Brain microvascular endothelial cell (primary cell): ENCODE results near the gene ZNF738.
A peak's percentile ranks its signal among the peaks of the same experiment; 100 is the strongest.
"Not testable (repeated sequence)": the region's sequence is repeated elsewhere in the genome, so short reads cannot be mapped to it uniquely, and the experiment has no call there.

Source experiments
- DNase-seq: peaks from one replicate; pipeline ENCODE4 v3.0.0-alpha.2; 2020
- H3K27ac ChIP-seq: fragments of 250-450 bp; sonication (Bioruptor Pico); 2 replicates; pipeline ENCODE4 v1.5.1; 2020; ENCODE audit warnings: mild to moderate bottlenecking, moderate library complexity
- H3K27me3 ChIP-seq: fragments of 250-450 bp; sonication (Bioruptor Pico); replicated peaks from 2 replicates; pipeline ENCODE4 v1.5.1; 2020; ENCODE audit warnings: mild to moderate bottlenecking
- H3K36me3 ChIP-seq: fragments of 250-450 bp; sonication (Bioruptor Pico); replicated peaks from 2 replicates; pipeline ENCODE4 v1.5.1; 2020; ENCODE audit warnings: mild to moderate bottlenecking
- H3K4me3 ChIP-seq: 2 replicates; pipeline ENCODE4 v1.5.1; 2011; ENCODE audit warnings: low read depth, mild to moderate bottlenecking, control low read depth, low read length, moderate library complexity
- CTCF ChIP-seq: IDR thresholded peaks from 2 replicates; pipeline ENCODE4 v1.5.1; 2011; ENCODE audit warnings: low read depth, mild to moderate bottlenecking, moderate library complexity, low read length, control low read depth, inconsistent platforms; ENCODE audit errors: missing control alignments
- in situ Hi-C: cut with HindIII; loops from 2 replicates; pipeline ENCODE4 v1.10.0; 2017; ENCODE audit warnings: low sequenced_read_pairs, low pct_ligation_motif_present

ZNF738 gene

DNA sequence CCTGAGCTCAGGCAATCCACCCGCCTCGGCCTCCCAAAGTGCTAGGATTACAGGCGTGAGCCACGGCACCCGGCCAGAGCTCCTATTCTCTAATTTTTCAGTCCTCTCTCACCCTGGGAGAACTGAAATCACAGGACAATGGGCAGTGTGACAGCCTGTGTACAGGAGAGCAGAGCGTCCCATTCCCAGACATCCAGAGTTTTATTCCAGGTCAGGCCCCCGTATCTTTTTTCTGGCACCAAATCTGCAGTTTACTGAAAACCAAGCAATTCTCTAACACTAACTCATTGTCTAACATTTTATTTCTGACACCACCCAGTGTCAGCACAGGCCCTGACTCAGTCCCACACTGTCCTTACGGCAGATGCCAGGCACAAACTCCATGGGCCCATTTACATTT lies 36.3 kb upstream of the ZNF738 start:
- in situ Hi-C loops: no loop called here
- H3K27ac ChIP-seq: peak overlapping the region; percentile 12
- peaks cover 9% of the 10 kb centered on the region for H3K36me3 ChIP-seq
- no peaks in the 10 kb centered on the region for H3K27me3 ChIP-seq
- no peak overlapping the region for H3K4me3 ChIP-seq
- no peak for DNase-seq
- no peak for TF ChIP-seq CTCF

DNA sequence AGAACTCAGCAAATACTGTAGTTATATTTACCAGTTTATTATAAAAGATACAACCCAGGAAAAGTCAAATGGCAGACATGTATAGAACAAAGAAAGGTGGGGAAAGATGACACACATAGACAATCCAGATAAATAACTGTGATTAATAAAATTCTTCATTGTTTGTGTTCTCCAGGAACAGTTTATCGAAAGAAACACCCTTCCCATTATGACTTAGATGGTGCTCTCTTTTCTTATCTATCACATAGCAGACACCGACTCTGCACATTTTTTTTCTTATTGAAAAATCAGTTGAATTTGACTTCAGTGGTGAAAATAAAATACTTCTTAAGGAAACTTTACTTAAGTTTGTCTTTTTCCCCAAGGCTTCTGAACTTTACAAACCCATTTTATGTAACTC lies 35.8 kb upstream of the ZNF738 start:
- H3K27me3 ChIP-seq: no peaks in the 10 kb centered on the region
- no peak for DNase-seq
- TF ChIP-seq CTCF: no peak
- in situ Hi-C loops: no loop called here
- no peak overlapping the region for H3K27ac ChIP-seq
- H3K4me3 ChIP-seq: no peak overlapping the region
- H3K36me3 ChIP-seq: peaks cover 9% of the 10 kb centered on the region

DNA sequence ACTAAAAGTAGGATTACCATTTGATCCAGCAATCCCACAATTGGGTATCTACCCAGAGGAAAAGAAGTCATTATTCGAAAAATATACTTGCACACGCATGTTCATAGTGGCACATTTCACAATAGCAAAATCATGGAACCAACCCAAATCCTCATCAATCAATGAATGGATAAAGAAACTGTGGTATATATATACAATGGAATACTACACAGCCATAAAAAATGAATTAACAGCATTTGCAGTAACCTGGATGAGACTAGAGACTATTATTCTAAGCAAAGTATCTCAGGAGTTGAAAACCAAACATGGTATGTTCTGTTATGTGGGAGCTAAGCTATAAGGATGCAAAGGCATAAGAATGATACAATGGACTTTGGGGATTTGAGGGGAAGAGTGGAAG lies 32.6 kb upstream of the ZNF738 start:
- in situ Hi-C loops: no loop called here
- no peaks in the 10 kb centered on the region for H3K27me3 ChIP-seq
- TF ChIP-seq CTCF: no peak
- DNase-seq: no peak
- no peak overlapping the region for H3K4me3 ChIP-seq
- H3K27ac ChIP-seq: no peak overlapping the region
- H3K36me3 ChIP-seq: peaks cover 9% of the 10 kb centered on the region

DNA sequence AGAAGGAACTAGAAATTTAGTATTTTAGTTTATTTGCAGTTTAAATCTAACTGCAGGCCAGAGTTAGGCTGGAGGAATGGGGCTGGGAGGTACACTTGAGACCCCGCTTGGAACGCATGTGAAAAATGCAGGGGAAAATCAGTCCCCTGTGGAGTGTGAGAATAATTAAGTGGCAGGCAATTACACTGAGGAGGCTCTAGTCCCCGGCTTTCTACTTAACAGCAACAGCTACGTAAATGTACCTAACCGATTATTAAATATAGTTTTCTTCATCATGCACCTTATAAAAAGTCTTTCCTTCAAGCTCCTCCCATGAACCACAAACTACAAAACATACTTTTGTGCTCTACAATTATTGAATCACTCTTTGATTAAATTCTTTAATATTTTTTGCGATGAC lies 30.4 kb upstream of the ZNF738 start:
- no peak for DNase-seq
- in situ Hi-C loops: no loop called here
- no peak for TF ChIP-seq CTCF
- no peaks in the 10 kb centered on the region for H3K27me3 ChIP-seq
- peaks cover 9% of the 10 kb centered on the region for H3K36me3 ChIP-seq
- H3K4me3 ChIP-seq: peak overlapping the region; percentile 94
- peak overlapping the region; percentile 91 for H3K27ac ChIP-seq

DNA sequence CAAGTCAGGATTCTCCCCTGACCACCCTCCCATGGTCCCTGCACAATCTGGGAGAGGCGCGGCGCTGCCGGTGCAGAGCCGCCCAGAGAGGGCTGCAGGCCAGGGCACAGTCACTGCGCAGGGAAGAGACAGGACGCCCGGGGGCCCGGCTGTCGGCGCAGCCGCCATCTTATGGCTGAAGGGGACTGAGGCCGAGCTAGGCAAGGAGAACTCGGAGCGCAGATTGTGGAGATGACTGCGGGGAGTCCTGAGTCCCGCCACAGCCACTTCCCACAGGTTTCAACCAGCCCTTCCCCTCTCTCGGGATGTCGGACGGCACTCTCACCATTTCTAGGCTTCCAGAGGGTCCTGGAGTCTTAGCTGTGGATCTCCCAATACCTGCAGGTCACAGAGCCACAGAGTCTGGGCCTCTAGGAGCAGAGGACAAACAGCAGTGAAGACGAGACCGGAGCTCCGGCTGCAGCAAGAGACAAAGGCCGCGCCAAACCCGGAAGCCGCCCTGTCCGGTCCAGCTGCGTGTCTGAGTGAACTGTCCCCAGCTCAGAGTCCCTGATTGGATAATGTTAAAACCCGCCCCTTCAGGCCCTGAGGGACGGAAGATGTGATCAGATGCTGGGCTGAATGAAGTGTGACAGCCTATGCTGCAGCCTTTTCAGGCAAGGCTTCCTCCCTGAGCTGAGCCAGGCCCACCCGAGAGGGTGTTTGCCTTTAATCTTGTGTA lies 29.8 kb upstream of the ZNF738 start, which contains the start of gene ZNF708:
ZNF708 (minus strand) TSS at position 526 of the 721 bp plus-strand sequence; CDS start at position 328, 198 bp downstream.
- DNase-seq: peak; percentile 90
- H3K27me3 ChIP-seq: no peaks in the 10 kb centered on the region
- peaks cover 9% of the 10 kb centered on the region for H3K36me3 ChIP-seq
- in situ Hi-C loops: no loop called here
- peak within 1 kb of the TSS; percentile 94 for H3K4me3 ChIP-seq
- peak within 1 kb of the TSS; percentile 91 for H3K27ac ChIP-seq
- TF ChIP-seq CTCF: no peak

DNA sequence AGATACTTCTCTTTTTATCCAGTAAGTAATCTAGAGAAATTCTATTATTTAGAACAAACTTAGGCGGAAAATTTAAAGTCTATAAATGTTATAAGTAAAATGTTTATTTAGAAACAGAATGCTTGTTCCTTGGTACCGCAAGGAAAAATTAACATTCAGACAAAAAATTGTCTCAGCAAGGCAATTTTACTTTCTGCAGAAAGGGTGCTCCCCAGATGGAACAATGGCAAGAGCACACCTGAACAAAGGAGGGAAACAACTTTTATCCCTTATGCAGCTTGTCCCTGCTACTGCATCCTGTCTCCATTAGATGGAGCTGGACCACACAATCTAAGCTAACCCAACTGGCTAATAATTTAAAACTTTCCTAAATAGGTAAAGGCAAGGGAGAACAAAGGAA lies 23.1 kb upstream of the ZNF738 start:
- TF ChIP-seq CTCF: no peak
- Histone ChIP-seq H3K4me3 (no peak overlapping the region), H3K36me3 (no peaks in the 10 kb centered on the region), H3K27ac (no peak overlapping the region), H3K27me3 (no peaks in the 10 kb centered on the region)
- in situ Hi-C loops: no loop called here
- no peak for DNase-seq

- in situ Hi-C loops, H3K27me3 ChIP-seq, H3K4me3 ChIP-seq, DNase-seq, H3K27ac ChIP-seq, H3K36me3 ChIP-seq: not testable (repeated sequence)
Measured at GRCh38 chr19:21344841-21345240, 14.0 kb upstream of the ZNF738 start.
